COR-L47 (cell line): Measurements from ENCODE around the gene CD6.
"Not testable (repeated sequence)": the region's sequence is repeated elsewhere in the genome, so short reads cannot be mapped to it uniquely, and the experiment has no call there.

ENCODE experiments used
- DNase-seq: peaks from one replicate; lab custom pipeline; 2025; lab: John Stamatoyannopoulos, UW

CD6 gene

GRCh38 chr11:61053191-61053590, 81.7 kb downstream of the CD6 start:
- DNase-seq = no peak

GRCh38 chr11:61054513-61054912, 83.0 kb downstream of the CD6 start:
- no peak for DNase-seq

GRCh38 chr11:61054927-61055562, 83.6 kb downstream of the CD6 start:
- no peak for DNase-seq

GRCh38 chr11:61055776-61056175, 84.3 kb downstream of the CD6 start:
- no peak for DNase-seq

GRCh38 chr11:61056571-61056970, 85.1 kb downstream of the CD6 start:
- DNase-seq = peak; percentile 70

GRCh38 chr11:61056981-61057380, 85.5 kb downstream of the CD6 start:
- DNase-seq = no peak

GRCh38 chr11:61057615-61058014, 86.1 kb downstream of the CD6 start:
- no peak for DNase-seq

- no peak for DNase-seq
Observed at GRCh38 chr11:61058583-61059259, 87.2 kb downstream of the CD6 start.

GRCh38 chr11:61059260-61059752, 87.8 kb downstream of the CD6 start:
- DNase-seq = no peak

GRCh38 chr11:61061081-61061826, 89.8 kb downstream of the CD6 start:
- no peak for DNase-seq

- DNase-seq = no peak
Observed at GRCh38 chr11:61062181-61062930, 90.9 kb downstream of the CD6 start.

GRCh38 chr11:61065236-61065635, 93.8 kb downstream of the CD6 start:
- not testable (repeated sequence) for DNase-seq

GRCh38 chr11:61065955-61066638, 94.6 kb downstream of the CD6 start:
- no peak for DNase-seq

GRCh38 chr11:61066645-61067044, 95.2 kb downstream of the CD6 start:
- DNase-seq = no peak

- no peak for DNase-seq
Observed at GRCh38 chr11:61067782-61068446, 96.4 kb downstream of the CD6 start.

GRCh38 chr11:61068581-61068980, 97.1 kb downstream of the CD6 start:
- no peak for DNase-seq

- DNase-seq = no peak
Observed at GRCh38 chr11:61069427-61069826, 97.9 kb downstream of the CD6 start.
